Kidney tubule cell (primary cell): ENCODE results near the gene FCN1.
"Not testable (repeated sequence)": the region's sequence is repeated elsewhere in the genome, so short reads cannot be mapped to it uniquely, and the experiment has no call there.

Experiments used
- DNase-seq: peaks from one replicate; pipeline ENCODE4 v3.0.0-alpha.2; 2018; ENCODE audit warnings: low spot score

The FCN1 gene

GRCh38 chr9:134871697-134872340 is 45.9 kb downstream of the FCN1 start:
- no peak for DNase-seq

DNA sequence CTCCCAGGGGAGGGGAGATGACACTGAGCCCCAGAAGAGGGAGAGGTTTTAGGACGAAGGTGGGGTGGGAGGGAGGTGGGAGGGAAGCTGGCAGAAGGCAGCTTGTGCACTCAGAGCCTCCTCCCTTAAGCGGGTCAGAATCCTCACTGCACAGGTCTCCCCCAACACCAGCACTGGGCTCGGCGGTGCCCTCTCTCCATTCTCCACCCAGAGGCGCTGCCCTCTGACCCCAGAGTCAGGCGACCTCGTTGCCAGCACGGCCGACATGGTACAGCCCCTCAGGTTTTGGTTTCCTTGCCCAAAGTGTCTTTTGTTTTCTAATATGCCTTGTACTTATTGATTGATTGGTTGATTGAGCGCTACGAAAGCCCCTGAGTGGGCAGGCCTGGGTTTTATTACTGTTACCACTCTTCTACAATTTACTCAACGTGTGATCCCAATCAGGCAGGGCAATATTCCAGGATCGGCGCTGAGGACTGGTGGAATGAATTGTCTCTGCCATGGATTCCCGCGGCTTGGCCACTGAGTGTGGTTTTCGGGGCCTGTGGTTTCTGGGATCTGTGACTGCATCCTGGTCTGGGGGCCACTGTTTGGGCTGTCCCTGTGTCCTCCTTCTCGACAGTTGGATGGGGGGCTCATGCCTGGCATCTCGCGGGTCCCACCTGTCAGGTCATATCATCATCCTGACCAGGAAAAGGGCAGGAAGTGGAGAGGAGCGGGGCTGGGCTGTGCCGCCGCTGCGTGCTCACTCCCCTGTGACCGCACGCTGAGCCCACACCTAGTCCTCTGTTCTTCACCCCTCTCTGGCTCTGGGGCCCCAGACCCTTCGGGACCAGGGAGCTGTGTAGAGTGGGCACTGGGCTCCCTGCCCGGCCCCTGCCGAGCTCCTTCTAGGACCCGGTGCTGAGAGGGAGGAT is 46.7 kb downstream of the FCN1 start:
- no peak for DNase-seq

DNA sequence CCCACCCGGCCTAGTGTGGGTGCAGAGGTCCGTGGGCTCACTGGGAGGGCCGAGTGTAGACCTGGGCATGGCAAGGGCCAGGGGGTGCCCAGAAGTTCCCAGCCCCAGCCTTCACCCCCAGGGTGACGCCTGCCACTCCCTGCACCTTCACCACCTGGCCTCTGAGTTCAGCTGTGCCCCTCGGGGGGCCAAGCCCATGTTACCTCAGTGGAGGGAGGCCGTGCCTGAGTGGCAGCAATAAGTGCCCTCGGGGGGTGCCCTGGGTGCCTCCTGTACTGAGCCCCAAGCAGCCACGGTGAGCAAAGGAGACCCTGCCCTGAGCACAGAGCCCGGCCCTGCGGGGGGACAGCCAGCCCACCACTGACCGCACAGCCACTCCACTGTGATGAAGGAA is 47.4 kb downstream of the FCN1 start:
- DNase-seq: no peak

DNA sequence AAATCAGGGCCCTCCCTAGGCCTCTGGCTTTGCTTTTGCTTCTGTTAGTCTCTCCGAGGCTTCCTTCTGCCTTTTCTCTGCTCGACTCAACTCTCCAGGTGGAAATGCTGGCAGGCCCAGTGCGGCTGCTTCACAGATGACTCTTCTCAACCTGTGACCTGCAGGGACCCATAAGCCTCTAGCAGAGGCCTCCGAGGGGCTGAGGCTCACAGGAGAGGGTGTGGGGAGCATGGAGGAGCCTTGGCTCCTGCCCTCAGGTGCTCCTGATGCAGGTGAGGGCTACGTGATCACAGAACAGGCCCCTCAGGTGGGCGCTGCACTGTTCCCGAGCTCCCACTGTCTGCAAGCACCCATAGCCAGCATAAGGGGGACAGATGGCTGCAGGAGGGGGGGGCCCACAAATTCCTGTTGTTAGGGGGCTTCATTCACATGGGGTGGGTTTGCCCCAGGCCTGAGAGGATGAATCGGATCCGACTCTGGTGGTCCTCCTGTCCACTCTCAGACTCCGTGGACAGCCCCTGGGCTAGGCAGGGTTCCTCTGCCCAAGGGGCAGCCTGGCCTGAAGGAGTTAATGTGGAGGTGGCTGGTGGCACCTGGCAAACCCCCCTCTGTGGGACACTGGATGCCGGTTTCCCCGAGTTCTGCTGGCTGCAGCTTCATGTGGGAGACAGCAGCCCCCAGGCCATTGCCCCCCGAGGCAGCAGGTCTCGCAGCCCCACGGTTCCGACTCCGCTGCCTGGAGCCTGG is 48.0 kb downstream of the FCN1 start:
- no peak for DNase-seq

DNA sequence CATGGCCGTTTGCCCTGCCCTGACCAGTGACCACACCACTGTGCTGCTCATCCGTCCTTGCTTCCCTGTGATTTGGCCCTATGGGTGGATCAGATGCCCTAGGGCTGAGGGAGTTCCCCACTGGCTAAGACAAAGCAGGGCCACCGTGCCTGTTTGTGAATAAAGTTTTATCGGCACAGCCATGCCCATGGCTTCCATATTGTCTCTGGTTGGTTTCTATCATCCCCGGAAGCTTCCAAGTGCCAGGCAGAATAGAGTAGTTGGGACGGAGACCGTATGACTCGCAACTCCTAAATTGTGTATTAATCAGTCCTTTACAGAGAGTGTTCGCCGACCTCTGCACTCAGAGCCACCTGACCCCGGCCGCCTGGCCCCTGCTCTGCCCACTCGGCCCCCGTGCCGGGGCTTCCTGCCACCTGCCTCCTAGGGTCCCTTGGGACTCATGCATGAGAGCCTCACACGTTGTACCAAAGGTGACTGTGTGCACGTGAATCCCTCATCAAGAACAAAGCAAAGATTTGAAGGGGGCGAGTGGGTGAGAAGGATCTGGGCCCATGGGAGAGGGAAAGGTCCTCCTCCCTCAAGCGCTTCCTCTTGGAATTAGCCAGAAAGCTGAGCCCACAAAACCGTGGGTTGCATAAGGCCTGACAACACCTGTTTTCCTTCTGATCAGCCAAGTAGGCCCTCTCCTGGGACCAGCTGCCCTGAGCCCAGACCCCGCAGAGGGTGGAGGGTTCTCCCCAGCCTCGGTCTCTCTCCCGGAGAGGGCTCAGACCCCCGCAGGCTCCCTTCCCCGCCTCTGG is 48.8 kb downstream of the FCN1 start:
- no peak for DNase-seq

DNA sequence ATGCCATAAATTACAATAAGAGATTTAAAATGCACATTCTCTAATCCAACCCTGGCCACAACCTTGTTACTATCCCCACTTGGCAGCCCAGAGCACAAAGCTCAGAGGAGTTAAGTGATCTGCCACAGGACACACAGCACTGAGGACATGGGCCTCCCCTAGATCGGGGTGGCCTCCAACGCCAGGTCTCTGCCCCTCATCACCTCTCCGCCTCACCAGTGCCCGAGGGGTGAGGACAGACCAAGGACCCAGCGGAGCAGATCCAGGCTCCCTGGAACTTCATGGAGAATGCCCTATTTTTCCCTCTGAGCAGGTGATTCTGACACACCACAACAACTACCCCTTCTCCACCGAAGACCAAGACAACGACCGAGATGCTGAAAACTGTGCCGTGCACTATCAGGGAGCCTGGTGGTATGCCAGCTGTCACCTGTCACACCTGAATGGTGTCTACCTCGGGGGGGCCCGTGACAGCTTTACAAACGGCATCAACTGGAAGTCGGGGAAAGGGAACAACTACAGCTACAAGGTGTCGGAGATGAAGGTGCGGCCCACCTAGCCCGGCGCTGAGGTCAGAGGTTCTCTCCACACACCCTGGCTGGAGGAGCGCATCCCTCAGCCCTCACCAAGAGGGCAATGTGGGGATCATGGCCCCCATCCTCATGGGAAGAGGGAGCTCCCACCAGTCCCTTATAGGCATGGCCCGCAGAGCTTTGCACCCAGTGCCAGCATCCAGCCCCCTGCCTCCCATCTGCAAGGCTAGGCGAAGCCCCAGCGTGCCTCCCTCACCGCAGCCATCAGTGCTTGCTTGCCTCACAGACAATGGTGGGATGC is 49.6 kb downstream of the FCN1 start:
- no peak for DNase-seq

GRCh38 chr9:134864821-134865190 is 52.9 kb downstream of the FCN1 start:
- DNase-seq: no peak

GRCh38 chr9:134863941-134864820 is 53.5 kb downstream of the FCN1 start:
- DNase-seq: no peak

- DNase-seq: no peak
These were observed 54.3 kb downstream of the FCN1 start for GRCh38 chr9:134863306-134863902.

DNA sequence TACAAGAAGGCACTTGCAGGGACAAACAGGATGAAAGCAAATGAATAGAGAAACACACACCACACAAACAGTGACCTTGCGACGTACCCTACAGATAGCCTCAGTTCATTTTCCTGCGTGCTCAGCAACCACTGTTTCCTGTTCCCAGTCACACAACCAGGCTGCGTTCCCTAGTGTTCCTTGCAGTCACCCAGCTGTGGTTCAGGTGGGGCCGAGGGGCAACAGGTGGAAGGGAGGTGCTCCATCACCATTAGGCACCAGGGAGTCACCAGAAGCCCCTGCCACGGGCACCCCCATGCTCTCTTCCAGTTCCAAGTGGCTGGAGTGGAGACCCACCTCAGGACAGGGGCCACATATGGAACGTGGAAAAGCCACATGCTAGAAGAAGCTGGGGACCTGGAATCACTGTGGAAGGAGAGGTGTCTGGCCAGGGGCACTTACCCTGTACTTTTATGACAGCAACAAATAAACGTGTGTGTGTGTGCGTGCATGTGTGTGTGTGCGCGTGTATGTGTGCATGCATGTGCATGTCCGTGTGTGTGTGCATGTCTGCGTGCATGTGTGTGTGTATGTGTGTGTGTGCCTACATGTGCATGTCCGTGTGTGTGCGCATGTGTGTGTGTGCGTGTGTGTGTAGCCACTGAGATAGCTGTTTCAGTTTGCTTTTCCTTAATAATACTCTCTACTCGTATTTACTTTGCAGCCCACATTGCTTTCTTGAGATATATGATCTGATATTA is 55.9 kb downstream of the FCN1 start:
- DNase-seq: no peak

GRCh38 chr9:134860510-134860909 is 57.2 kb downstream of the FCN1 start:
- DNase-seq: no peak

DNA sequence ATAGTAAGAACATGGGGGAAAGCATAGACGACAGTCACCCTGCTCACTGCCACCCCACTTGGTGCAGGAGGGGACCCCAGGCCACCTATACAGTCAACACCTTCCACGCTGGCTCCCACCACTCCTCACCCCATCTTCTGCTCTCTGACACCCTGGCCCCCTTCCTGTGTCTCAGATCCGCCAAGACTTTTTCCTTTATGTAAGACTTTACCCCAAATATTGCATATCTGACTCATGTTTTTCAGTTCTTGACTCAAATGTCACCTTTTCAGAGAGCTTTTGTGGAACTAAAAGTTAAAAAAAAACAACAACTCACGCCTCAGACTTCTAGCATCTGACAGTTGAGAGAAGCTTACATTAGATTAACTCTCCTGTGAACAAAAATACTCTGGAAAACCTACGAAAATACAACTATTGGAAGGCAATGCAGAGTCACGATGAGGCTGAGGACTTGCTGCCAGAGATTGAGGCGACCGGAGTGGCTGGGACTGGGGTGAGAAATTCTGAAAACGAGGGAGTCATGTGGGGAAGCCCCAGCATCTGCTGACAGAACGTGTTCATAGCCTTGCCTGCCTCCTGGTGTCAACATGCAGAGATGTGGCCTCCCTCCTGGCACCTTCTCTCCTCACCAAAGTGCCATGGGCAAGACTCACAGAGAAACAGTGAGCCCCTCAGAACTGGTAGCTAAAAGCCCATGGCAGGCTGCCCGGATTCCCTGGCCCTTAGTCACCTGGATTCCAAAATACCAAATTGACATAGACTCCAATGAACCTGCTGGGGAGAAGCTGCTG is 59.5 kb downstream of the FCN1 start:
- no peak for DNase-seq

- DNase-seq: not testable (repeated sequence)
These were observed 60.3 kb downstream of the FCN1 start for GRCh38 chr9:134857451-134857850.

DNA sequence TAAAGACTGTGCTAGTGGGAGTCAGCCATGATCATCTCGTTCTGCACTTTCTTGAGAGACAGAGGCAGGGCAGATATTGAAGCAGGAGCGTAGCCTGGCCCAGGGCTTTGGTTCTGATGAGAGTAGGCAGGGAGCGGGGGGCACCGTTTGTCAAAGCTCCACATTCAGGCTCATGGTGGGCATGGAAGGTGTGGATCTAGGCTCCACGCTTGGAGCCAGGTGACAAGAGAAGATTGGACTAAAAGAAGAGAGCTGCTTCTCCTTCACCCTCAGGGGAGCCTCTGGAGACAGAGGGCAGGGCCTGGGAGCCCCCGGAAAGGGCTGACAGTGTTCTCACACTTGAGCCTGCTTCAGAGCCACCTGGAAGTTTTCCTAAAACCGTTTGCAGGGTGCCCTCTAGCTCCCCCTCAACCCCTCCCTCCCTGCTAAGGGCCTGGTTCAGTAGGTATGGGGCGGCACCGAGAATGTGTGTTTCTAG is 61.8 kb downstream of the FCN1 start:
- no peak for DNase-seq
